ENCODE measurements around the gene ZDHHC8.

Gene ZDHHC8

GRCh38 chr22:20187777-20188566 is 56.4 kb downstream of the ZDHHC8 start:
- no peak for TF ChIP-seq CTCF (IDR thresholded peaks at IDR 0.05)
- H3K27me3 ChIP-seq, result no peaks in the 10 kb centered on the region
- H3K9me3 ChIP-seq, result no peaks in the 10 kb centered on the region
- H3K36me3 ChIP-seq, result no peaks in the 10 kb centered on the region
- H3K27ac ChIP-seq, result no peak overlapping the region
- no peak overlapping the region for H3K4me3 ChIP-seq (ENCODE audit: low read depth in 1 of 2, low read length in 1 of 2)
- no peaks in the 10 kb centered on the region for H3K4me1 ChIP-seq (ENCODE audit: control insufficient read depth in 1 of 2, insufficient read depth in 1 of 2, low read depth in 1 of 2, low read length in 1 of 2)

DNA sequence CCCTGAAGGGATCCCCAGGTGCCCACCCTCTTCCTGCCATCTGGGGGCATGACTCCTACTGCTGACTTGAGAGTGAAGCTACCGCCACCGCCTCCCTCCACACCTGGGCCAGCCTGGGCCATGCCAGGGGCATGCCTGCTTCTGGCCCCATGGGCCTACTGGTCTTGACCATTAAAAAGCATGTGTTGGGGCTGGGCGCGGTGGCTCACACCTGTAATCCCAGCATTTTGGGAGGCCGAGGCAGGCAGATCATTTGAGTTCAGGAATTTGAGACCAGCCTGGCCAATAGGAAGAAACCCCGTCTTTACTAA is 56.9 kb downstream of the ZDHHC8 start:
- Histone ChIP-seq H3K27me3 (no peaks in the 10 kb centered on the region), H3K27ac (no peak overlapping the region), H3K4me3 (ENCODE audit: low read depth in 1 of 2, low read length in 1 of 2) (no peak overlapping the region), H3K9me3 (no peaks in the 10 kb centered on the region), H3K4me1 (ENCODE audit: control insufficient read depth in 1 of 2, insufficient read depth in 1 of 2, low read depth in 1 of 2, low read length in 1 of 2) (no peaks in the 10 kb centered on the region), H3K36me3 (no peaks in the 10 kb centered on the region)
- TF ChIP-seq CTCF (IDR thresholded peaks at IDR 0.05), result no peak

DNA sequence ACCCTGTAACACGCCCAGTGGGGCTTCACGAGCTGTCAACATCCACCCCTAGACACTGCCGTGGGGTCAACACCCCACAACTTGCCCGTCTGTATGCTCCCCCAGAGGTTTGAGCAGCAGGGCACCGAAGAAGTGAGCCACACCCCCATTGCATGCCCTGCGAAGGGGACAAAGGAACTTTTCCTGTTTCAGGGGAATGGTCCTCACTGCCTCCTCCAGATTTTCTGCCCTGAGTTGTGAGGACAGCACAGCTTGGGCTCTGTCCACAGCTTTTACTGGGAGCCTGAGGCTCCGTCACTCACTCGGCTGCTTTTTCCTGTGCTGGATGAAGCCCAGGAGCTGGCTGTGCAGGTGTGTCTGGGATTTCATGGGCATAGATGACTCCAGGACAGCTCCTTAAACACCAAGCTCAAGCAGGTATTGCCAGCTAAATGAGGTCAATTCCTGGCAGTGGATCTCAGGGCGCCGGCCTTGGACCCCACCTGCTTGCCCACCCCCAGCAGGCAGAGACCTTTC is 59.5 kb downstream of the ZDHHC8 start:
- no peak for TF ChIP-seq CTCF (IDR thresholded peaks at IDR 0.05)
- H3K27me3 ChIP-seq, result no peaks in the 10 kb centered on the region
- H3K36me3 ChIP-seq, result no peaks in the 10 kb centered on the region

GRCh38 chr22:20191803-20192202 is 60.2 kb downstream of the ZDHHC8 start:
- Histone ChIP-seq H3K36me3 (no peaks in the 10 kb centered on the region), H3K27me3 (no peaks in the 10 kb centered on the region), H3K4me1 (ENCODE audit: control insufficient read depth in 1 of 2, insufficient read depth in 1 of 2, low read depth in 1 of 2, low read length in 1 of 2) (no peaks in the 10 kb centered on the region), H3K9me3 (no peaks in the 10 kb centered on the region), H3K27ac (no peak overlapping the region), H3K4me3 (ENCODE audit: low read depth in 1 of 2, low read length in 1 of 2) (no peak overlapping the region)
- no peak for TF ChIP-seq CTCF (IDR thresholded peaks at IDR 0.05)

More for the DNA sequence above, 59.5 kb downstream of the ZDHHC8 start:
- Histone ChIP-seq H3K9me3 (no peaks in the 10 kb centered on the region), H3K4me3 (ENCODE audit: low read depth in 1 of 2, low read length in 1 of 2) (no peak overlapping the region), H3K4me1 (ENCODE audit: control insufficient read depth in 1 of 2, insufficient read depth in 1 of 2, low read depth in 1 of 2, low read length in 1 of 2) (no peaks in the 10 kb centered on the region), H3K27ac (no peak overlapping the region)

GRCh38 chr22:20192293-20192971 is 60.8 kb downstream of the ZDHHC8 start:
- no peak for TF ChIP-seq CTCF (IDR thresholded peaks at IDR 0.05)
- H3K36me3 ChIP-seq, result no peaks in the 10 kb centered on the region
- H3K27ac ChIP-seq, result no peak overlapping the region
- H3K4me3 ChIP-seq (ENCODE audit: low read depth in 1 of 2, low read length in 1 of 2), result no peak overlapping the region
- H3K27me3 ChIP-seq, result no peaks in the 10 kb centered on the region
- H3K4me1 ChIP-seq (ENCODE audit: control insufficient read depth in 1 of 2, insufficient read depth in 1 of 2, low read depth in 1 of 2, low read length in 1 of 2), result no peaks in the 10 kb centered on the region
- no peaks in the 10 kb centered on the region for H3K9me3 ChIP-seq
